NCI-H2196 treated with DMSO at 0.1 percent for 48 hours (cell line): ENCODE results near the gene CDH13.

Experiments used
- DNase-seq: peaks from one replicate; lab custom pipeline; 2025; ENCODE audit not compliant: unreplicated experiment; lab: John Stamatoyannopoulos, UW

The CDH13 gene

DNA sequence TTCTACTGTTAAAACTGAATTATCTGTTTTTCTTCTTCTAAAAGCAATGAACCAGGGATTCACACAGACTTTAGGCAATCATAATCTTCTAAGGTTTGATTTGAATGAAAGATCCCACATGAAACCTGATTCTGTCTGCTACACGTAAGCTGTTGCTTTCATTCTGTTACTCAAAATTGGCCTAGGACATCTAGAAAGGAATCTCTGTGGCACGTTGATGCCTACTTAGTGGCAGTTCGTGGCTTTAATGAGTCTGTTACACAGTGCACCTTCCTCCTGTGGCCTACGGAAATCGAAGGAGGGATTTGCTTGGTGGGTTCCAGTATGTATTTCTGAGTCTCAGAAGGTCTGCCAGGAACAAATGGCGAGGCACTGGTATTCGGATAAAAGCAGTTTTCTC is 691.6 kb downstream of the CDH13 start:
- no peak for DNase-seq

DNA sequence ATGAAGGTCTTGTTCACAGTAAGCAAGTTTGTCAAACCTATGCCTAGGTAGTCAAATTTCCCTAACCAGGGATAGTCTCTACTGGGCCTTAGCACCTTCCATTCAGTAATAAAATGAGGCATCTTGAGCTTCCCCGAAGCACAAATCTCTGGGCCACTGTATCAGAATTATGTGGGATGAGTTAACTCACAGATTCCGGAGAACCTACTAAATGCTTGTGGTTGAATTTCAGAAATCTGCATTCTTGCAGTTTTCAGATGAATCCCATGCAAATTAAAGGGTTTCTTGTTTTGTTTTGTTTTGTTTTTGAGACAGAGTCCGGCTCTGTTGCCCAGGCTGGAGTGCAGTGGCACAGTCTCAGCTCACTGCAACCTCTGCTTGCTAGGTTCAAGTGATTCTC is 702.2 kb downstream of the CDH13 start:
- no peak for DNase-seq

GRCh38 chr16:83329441-83329840 is 702.7 kb downstream of the CDH13 start:
- no peak for DNase-seq

DNA sequence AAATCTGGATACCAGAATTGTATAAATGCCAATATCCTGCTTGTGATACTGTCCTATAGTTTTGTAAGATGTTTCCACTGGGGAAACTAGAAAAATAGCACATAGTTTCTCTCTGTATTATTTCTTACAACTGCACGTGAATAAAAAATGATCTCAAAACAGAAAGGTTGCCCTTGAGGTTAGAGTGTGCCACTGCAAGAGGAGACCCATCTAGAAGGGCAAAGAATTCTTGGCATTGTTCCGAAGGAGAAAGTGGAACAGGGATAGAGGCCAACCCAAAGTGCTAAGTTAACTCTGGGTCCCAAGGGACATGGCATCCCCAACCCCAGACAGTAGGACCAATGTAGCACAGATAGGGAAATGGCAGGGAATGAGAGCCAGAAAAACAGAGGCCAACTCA is 703.5 kb downstream of the CDH13 start:
- no peak for DNase-seq

DNA sequence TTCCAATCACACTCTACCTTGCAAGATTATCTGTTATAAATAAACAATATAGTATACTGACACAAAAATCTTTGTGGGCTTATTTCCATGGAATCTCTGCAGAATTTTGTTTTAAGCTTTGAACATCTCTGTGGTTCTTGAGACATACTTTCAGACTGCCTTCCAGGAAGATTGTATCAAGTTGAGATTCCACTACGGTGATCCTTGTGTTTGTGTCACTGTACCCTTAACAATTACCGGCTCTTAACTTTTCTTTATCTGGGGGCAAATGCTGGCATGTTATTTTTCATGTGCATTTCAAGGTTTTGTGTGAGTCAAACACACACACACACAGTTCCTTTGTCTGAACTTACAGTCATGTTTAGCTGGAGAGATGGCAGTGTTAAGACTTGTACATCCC is 708.3 kb downstream of the CDH13 start:
- no peak for DNase-seq

DNA sequence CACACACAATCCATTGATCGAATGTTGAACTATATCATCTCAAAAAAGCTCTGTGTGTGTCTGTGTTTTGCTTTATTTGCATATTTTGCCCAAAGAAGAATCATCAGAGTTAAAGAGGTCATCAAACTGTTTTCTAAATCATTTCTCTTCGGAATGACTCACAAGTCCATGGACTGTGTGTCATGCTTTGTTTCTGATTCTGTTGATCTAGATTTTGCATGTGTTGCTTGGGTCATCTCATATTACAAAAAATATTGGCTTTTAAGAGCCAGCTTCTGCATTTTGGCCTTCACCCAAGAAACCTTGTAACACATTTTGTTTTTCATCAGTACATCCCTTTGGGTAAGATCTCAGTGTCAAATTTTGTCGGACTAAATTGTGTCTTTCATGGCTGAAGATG is 709.8 kb downstream of the CDH13 start:
- DNase-seq: no peak

- no peak for DNase-seq
Measured at GRCh38 chr16:83338138-83338537, 711.4 kb downstream of the CDH13 start.

DNA sequence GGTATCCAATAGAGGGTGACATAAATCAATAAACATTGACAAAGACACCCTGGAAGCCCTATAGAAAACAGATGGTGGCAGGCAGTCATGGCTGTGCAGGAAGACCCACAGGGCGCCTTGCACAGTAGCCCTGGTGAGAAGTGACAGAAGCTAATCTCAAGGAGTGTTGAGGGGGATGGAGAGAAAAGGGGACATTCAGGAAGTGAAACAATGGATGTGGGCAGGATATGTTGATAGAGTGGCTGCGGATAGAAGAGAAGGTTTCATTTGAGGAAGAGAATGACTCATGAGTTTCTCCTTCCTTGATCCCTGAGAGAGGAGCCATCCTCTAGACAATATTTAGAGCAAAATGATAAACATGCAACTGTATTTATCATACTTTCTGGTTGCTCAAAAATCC is 712.2 kb downstream of the CDH13 start:
- DNase-seq: no peak

DNA sequence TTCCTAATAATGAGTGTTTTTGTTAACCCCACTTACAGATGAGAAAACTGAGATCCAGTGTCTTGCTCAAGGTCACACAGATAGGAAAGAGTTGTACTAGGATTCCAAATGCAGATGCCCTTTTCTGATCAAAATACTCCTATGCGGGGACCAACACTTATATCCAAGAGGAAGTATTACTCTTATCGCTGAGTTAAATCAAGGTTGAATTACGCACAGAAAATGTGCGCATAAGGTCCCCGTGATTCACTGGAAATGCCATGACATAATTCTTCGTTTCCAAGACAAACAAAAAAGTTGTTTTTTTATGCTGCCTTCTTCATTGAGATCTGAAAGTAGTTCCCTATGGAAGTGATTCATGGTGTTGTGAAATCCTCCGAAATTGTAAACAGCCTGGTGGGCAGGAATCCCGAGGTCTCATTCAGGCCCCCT is 717.2 kb downstream of the CDH13 start:
- no peak for DNase-seq

GRCh38 chr16:83345846-83346640 is 719.3 kb downstream of the CDH13 start:
- no peak for DNase-seq

- no peak for DNase-seq
Measured at GRCh38 chr16:83348991-83349390, 722.2 kb downstream of the CDH13 start.

DNA sequence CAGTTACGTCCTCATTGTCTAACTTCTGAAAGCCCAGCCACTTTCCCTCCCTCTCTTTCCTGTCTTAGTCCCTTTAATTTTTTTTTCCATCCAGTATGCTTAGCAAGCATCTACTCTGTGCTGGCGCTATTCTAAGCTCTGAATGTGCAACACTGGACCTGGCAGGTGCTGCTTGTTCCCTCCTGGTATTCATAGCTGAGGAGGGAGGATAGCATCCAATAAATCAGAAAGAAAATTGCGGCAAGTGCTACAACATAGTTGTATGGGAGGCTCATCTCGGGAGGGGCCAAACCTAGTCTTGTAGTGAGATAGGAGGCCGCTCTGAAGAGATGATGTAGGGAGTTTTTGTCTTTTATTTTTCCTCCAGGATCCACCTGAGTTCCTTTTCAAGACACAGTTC is 723.7 kb downstream of the CDH13 start:
- no peak for DNase-seq

DNA sequence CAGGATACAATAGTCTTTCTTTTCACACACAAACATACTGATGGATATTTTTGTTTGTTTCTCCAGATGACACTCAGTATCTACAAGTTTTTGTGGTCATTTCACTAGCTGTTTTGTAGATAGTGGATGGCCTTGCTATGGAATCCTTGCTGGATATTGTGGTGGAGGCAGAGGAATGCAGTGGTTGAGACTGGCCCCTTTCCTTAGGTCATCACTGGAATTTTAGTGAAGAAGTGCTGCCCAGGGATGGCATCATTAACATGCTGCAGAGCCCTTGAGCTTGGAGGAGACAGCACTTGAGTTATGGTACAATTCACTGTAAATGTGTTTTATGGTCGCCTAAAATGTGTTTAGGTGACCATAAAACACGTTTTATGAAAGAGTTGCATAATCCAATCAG is 725.1 kb downstream of the CDH13 start:
- DNase-seq: no peak

GRCh38 chr16:83353241-83353640 is 726.5 kb downstream of the CDH13 start:
- no peak for DNase-seq

DNA sequence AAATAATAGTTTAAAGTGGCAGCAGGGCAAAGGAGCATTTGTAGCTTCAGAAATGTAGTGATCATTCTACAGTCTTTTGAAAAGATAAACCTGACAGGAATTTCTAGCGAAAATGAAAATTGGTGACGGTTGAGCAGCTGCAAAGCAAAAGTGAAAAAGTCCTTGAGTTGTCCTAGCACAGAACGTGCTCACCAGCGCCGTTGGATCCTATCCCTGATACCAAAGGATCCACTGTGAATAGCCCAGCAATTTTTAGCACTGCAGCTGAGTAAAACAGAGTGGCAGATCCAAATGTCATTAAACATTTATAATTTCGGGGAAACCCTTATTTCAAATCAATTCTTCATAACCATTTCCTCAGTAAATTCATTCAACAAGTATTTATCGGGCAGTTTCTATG is 727.2 kb downstream of the CDH13 start:
- DNase-seq: no peak

DNA sequence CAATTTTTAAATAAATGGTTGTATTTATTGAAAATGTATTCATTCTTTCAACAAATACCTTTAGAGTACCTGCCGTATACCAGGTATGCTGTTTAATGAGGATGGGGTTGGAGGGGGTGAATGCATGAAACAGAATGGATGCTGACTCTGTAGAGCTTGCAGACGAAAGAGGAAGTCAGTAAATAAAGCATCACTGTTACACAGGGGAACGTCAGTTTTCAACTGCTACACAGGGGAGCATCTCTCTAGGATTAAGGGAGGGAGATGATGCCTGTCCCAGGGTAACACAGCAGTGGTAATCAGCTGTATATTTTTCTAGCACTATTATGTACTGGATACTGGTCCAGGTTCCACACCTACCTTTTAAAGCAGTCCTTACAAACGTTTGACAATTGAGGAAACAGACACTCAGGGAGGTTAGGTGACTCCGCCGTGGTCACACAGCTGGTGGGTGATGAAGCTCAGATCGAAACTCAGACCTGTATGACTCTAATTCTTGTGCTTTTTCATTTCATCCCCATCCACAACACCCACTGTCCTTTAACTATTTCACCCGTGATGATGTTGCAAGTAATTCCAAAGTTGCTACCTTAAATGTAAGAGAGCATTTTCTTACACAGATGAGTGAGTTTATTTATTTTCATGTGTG is 728.9 kb downstream of the CDH13 start:
- DNase-seq: no peak

- peak; percentile 46 for DNase-seq
Measured at GRCh38 chr16:83356266-83356665, 729.5 kb downstream of the CDH13 start.

DNA sequence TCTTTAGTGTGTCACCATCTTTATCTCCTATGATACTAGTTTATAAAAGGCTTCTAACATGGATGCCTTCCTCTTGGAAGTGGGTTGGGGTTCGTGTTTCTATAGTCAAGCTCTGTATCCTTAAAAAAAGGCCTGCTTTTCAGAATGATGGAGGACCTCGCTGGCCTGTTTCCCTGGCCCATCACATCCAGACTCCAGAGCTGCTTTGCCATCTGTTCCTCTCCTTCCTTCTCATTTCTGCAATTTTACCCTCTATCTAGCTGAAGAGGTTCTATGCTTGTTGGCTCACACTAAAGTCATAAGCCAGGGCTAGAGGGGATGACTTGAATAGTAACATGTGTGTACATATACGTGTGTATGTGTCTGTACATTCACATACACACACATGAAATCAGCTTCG is 730.2 kb downstream of the CDH13 start:
- DNase-seq: no peak

DNA sequence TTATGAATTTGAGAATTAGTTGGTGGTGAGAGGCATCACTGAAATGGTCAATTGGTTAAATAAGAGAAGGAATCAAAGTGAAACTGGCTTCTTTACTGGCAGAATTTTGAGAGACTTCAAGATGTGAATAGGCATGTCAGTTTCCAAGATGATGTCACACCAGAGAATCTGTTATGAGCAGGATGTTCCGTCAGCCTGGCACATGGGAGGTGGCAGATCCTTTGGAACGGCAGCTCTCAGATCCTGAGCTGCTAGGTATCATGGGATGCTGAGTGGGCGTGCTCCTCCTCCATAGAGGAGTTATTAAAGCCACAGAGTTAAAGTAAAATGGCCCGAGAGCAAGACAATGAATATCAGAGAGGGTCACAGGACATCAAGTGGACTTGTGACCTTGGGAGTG is 736.8 kb downstream of the CDH13 start:
- DNase-seq: no peak

DNA sequence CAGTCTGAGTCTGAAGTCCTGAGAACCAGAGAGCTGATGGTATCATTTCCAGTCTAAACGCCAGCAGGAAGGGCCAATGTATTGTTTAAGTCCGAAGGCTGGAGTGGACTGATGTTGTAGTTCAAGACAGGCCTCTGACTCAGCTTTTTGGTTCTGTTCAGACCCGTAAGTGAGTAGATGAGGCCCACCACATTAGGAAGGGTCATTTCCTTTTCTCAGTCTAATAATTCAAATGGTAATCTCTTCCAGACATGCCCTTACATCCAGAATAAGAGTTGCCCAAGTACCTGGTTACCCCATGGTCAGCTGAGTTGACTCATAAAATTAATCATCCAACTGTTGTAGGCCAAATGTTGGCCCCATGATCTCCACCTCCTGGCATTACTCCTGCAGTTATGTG is 738.4 kb downstream of the CDH13 start:
- DNase-seq: no peak

- DNase-seq: no peak
Measured at GRCh38 chr16:83366228-83366627, 739.5 kb downstream of the CDH13 start.

- DNase-seq: no peak
Measured at GRCh38 chr16:83374979-83375378, 748.2 kb downstream of the CDH13 start.

DNA sequence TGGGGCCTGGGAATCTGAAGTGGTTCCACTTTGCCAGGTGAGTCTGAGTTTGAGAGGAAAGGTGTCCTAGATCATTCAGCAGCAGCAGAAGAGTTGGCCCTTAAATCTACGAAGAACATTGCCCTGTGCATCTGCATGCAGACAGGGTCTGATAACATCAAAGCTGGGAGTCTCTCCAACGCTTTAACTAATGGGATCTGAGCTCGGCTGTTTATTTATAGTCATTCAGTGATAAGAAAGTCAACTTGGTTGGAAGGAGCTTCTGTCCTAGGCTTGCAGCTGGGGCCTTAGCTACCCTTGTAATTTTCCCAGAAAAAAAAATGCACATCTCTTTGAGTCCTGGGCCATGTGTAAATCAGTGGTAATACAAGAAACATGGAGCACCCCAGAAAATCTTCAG is 763.0 kb downstream of the CDH13 start:
- DNase-seq: no peak
